NOMO-1 treated with dmso at 0.1 percent for 144 hours (cell line): ENCODE results near the gene ANKRD35.
"Not testable (repeated sequence)": the region's sequence is repeated elsewhere in the genome, so short reads cannot be mapped to it uniquely, and the experiment has no call there.

ENCODE experiments used
- DNase-seq: peaks from one replicate; lab custom pipeline; 2025; ENCODE audit not compliant: unreplicated experiment; lab: John Stamatoyannopoulos, UW

The ANKRD35 gene

DNA sequence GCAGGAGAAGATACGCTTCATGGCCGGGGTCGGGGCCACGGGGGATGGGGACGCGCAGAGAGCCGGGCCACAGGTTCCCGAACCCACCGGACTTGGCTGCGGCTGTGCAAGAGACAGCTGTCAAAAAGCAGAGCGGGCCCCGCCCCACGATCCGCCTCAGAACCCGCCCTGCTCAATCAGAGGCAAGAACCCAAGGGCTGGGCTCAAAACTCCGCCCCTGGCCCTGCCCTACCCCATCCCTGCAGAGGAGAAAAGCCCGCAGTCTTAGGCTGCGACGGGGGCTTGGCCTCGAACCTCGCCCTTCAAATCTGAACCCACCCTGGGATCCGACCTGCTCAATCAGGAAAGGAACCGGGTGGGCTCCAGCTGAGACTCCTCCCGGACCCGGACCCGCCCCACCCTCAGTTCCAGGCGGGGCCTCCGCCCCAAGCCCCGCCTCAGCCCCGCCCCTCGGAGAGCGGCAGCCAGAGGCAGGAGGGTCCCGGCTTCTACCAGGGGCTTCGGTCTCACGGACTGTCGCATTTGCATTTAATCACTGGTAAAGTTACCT is at the start of gene ANKRD35:
ANKRD35 (minus strand) TSS at position 129 of the 550 bp plus-strand sequence; CDS start at position 21, 108 bp downstream.
- DNase-seq, result peak; percentile 41

GRCh38 chr1:145932522-145933009 is 46.9 kb upstream of the ANKRD35 start:
- peak; percentile 17 for DNase-seq

DNA sequence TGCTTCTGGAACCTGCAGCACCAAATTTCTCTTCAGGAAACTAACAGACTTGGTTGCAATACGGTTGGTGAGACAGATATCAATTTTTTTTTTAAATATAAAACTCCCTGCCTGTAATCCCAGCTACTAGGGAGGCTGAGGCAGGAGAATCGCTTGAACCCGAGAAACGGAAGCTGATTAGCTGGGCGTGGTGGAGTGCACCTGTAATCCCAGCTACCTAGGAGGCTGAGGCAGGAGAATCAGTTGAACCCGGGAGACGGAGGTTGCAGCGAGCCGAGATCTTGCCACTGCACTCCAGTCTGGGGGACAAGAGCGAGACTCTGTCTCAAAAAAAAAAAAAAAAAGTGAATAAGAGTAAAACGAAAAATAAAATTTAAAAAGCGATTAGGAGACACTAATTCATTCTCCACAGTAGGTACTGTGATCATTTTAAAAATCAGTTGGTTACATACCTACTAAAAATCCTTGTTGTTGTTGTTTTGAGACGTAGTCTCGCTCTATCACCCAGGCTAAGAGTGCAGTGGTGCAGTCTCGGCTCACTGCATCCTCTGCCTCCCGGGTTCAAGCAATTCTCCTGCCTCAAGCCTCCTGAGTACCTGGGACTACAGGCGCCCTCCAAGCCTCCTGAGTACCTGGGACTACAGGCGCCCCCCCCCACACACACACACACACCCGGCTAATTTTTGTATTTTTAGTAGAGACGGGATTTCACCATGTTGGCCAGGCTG is 42.4 kb upstream of the ANKRD35 start:
- no peak for DNase-seq

- DNase-seq, result peak; percentile 99
Observed at GRCh38 chr1:145927063-145927886, 41.6 kb upstream of the ANKRD35 start, which contains the start of gene RBM8A. TSS of gene RBM8A (minus strand) at chr1:145927484. CDS start at chr1:145927426, 58 bp downstream.

DNA sequence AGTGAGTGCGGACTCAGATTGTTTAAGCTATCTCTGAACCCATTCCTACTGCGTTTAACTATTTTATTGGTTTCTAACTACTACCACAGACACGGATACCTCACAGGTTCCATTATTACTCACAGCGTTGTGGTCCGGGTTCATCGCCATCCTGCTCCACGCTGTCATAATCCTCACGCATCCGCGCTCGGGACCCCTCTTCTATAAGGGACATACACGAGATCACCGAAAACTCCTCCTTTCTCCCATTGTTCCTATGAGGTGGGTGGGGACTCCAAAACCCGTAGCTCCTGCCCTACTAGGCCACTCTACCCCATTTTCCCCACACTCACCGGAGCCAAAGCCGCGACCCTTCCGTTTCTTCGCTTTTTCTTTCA is 41.0 kb upstream of the ANKRD35 start:
- DNase-seq, result no peak

GRCh38 chr1:145922266-145922665 is 36.6 kb upstream of the ANKRD35 start:
- DNase-seq, result no peak

GRCh38 chr1:145920297-145920696 is 34.6 kb upstream of the ANKRD35 start:
- not testable (repeated sequence) for DNase-seq

- DNase-seq, result peak; percentile 25
Observed at GRCh38 chr1:145918992-145919939, 33.6 kb upstream of the ANKRD35 start.

DNA sequence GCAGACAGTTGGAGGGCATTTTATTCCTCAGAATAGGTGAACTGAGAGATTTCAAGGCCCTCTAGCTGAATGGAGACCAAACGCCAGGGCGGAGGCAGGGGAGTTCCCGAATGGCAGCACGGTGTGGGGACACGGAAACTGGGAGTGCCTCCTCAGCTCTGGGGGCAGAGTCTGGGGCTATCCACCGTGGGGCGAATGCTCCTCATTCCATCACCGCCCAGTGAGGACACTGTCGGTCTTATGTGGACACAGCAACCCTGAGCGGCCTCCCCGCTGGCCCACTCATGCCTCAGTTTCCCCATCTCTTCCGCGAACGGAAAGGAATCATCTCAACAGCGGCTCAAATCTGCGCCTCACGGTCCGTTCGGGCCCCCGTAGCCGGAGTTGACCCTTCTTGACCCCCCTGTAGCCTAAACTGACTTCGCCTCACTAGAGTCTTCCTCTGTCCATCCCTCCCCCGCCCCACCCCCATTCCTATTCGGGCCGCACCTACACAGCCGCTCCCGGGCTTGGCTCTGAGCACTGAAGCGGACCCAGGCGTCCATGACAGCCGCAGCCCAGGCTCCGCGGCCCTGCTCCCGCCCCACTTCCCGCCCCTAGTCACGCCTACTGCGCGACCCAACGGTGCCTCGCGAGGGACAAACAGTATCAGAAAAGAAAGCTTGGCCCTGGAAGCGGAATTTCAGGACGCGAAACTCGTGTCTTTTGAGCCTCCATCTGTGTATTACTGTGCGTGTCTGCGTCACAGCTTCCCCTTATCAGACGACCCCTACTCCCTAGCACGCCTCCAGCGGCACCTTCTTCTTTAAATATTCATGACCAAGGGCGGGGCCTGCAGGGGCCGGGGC is 32.7 kb upstream of the ANKRD35 start, which contains the start of gene PEX11B:
PEX11B (minus strand) TSS at position 574 of the 848 bp plus-strand sequence; CDS start at position 545, 29 bp downstream.
- DNase-seq, result peak; percentile 83

GRCh38 chr1:145917595-145917994 is 31.9 kb upstream of the ANKRD35 start:
- no peak for DNase-seq

DNA sequence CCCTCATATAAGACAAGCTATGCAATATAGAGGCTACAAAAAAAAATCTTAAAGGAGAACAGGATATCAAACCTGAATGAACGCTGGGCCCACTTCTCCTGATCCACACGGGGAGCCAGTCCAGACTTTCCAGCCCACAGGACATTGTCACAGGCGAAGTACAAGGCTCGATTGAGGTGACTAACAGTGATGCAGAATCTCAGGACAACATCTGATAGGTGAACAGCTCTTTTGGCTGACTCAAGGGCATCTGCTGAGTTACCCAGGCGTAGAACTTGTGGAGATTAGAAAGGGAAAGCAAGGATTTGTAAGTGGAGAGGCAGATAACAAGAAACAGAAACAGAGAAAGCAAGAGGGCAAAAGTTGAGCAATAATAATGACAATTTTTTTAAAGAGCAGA is 31.1 kb upstream of the ANKRD35 start:
- no peak for DNase-seq

GRCh38 chr1:145912128-145912641 is 26.5 kb upstream of the ANKRD35 start:
- no peak for DNase-seq

GRCh38 chr1:145908653-145909052 is 23.0 kb upstream of the ANKRD35 start:
- no peak for DNase-seq

DNA sequence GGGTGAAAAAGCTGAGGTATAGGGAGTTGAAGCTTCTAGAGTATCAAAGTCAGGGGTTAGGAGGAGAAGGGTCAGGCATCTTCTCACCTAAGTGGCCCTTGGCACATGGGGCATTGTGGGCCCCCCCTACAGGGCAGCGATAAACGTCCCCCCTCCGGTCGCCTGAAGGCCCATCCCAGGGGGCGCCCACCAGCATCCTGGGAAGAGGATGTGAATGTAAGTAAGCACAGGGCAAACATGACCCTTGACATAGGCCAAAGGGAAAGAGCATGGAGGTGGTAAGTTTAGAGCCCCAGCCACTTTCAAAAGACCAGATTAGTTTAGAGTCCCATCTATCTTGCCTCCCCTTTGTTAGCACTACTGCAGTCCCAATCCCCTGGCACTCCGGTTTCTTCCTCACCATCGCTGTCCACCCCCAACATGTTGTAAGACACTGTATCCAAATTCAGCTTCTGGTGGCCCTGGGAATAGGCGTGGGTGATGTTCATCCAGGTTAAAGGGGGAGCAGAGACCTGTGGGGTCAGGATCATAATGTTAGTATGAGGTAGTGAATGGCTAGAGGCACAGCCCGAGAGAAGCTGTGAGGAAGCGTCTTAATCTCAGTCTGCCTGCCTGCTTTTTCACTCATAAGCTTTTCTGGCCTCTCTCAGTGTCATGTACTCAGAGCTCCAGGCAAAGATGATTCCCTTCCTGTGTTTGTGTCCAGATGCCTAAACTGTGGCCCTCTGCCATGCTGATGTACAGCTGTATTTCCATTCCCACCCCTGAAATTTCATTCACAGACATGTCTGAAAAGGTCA is 21.5 kb upstream of the ANKRD35 start:
- DNase-seq, result no peak

- no peak for DNase-seq
Observed at GRCh38 chr1:145901312-145902021, 15.8 kb upstream of the ANKRD35 start.

GRCh38 chr1:145898756-145899155 is 13.1 kb upstream of the ANKRD35 start:
- no peak for DNase-seq

DNA sequence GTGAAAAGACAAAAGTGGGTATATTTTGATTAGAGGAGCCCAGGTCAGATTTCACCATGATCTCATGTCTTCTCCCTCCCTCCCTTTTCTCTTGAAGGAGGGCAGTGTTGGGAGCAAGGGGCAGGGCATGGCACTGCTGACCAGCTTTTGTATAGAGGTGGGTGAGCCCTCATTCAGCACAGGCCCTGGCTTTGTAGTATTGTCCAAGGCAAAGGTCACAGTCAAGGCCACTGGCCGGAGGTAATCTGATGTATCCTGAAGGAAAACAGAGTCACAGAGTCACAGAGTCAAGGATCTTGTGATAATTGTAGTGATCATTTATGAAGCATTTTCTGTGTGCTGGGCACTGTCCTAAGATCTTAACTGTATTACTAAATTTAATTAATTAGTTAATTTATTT is 12.3 kb upstream of the ANKRD35 start:
- no peak for DNase-seq

- no peak for DNase-seq
Observed at GRCh38 chr1:145895471-145895870, 9.8 kb upstream of the ANKRD35 start.
